DLD1 (cell line): ENCODE data around the gene SEMG2.

Experiments
- in situ Hi-C: cut with HindIII; loops from 2 replicates; pipeline ENCODE4 v1.10.0; 2017; ENCODE audit warnings: low sequenced_read_pairs

The SEMG2 gene, protein sequence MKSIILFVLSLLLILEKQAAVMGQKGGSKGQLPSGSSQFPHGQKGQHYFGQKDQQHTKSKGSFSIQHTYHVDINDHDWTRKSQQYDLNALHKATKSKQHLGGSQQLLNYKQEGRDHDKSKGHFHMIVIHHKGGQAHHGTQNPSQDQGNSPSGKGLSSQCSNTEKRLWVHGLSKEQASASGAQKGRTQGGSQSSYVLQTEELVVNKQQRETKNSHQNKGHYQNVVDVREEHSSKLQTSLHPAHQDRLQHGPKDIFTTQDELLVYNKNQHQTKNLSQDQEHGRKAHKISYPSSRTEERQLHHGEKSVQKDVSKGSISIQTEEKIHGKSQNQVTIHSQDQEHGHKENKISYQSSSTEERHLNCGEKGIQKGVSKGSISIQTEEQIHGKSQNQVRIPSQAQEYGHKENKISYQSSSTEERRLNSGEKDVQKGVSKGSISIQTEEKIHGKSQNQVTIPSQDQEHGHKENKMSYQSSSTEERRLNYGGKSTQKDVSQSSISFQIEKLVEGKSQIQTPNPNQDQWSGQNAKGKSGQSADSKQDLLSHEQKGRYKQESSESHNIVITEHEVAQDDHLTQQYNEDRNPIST

GRCh38 chr20:45221076-45221475 lies at the start of gene SEMG2:
Gene SEMG2 (plus strand): TSS chr20:45221373. CDS start chr20:45221390, 17 bp downstream.
- in situ Hi-C loops = no loop called here

DNA sequence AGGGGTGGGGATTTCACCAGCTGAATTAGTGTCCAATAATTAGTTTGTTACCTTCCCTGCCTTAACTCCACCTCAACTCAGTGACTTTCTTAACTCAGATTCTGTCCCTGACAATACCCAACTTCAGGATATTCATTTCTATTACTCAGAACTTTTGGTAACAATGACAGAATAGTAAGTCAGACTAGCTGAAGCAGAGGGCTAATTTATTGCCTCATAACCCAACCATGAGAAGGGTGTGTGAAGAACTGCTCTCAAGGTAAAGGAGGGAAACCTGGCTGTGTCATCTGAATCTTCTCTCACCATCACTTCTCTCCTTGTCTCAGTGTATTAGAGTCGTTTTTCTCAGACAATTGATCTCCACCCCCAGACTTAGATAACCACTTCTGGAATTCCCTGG lies 47.7 kb upstream of the SEMG2 start:
- in situ Hi-C loops = no loop called here

DNA sequence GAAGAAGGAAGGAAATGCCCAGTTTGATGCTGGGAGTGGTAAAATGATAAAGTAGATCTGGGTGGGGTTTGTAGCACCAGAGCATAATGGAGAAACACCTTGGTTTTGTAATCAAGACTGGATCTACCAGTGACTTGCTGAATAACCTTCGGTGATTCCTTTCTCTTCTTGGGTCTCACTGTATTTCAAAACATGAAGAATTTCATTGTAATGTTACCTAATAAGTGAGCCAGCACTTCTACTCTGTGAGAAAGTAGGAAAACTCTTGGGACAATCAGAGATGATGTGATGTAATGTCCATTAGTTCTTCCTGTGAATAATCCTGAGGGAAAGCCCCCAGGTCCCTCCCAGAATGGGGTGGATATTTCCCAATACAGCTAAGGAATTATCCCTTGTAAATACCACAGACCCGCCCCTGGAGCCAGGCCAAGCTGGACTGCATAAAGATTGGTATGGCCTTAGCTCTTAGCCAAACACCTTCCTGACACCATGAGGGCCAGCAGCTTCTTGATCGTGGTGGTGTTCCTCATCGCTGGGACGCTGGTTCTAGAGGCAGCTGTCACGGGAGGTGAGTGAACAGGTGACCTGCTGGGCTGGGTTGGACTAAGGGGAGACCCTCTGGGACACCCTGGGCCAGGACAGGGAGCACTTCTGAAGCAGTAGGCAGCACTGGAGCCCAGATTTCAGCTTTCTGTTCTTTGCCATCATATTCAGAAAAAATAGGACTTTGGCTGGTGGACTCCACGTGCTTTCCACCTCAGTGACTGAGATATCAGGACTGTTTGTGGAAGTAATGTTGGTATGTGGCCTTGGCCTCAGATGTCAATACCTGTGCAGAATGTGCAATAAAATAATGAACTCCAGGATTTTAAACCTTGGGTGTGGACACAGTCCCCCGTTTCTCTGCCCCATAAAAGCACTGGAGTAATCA lies 46.5 kb upstream of the SEMG2 start, which contains the start of gene PI3:
TSS of gene PI3 (plus strand) at position 469 of the 931 bp plus-strand sequence. CDS start at position 490, 21 bp downstream.
- in situ Hi-C loops = loop anchor here (25.0 kb wide), 1 partner anchor 113 kb away; no protein-coding TSS in a partner anchor

DNA sequence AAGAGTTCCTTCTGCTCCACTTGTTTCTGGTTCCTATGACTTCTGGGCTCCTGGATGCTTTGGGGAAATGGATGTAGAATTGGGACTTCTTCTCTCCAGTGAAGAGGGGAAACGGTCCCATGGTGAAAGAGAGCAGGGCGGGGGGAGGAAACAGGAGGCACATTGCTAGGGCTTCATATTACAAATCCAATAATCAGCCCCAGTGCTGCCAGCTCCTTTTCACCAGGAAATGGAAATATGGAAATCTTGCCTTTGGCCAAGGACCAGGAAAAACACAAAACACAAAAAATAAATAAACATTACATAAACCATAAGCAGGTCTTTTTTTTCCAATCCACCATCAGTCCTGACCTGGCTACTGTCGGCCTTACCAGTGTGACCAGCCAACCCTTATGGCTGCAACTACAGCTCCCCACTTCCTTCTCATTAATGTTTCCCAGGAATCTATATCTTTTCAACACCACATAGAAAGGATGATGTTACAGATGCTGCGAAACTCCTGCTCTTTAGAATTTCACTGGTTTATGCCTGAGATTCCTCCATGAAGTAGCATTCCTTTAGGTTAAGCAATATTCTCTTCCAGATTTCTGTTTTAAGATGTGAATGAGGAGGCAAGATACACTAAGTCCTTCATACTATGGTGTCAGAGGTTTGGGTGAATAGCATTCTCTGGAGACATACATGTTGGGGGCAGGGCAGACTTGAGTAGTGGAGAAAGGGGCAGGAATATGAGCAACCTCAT lies 44.5 kb upstream of the SEMG2 start:
- in situ Hi-C loops = loop anchor here (25.0 kb wide), 1 partner anchor 111 kb away; no protein-coding TSS in a partner anchor

DNA sequence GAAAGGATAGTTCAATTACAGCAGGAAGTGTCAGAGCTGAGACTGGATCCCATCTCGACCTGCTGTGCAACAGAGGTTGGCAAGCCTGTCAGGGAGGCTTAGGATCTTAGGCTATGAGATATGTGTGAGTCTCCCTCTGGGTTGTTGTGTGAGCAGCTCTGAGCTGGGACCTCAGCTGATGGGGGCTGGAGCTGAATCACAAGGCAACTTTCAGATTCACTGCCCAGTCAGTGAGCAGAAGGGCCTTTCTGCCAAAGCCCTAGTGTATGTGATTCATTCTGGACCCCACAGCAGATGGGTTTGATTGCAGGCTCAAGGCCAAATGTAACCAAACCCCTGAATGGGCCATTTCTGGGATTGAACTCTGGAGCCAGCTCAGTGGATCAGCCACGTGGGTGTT lies 42.0 kb upstream of the SEMG2 start:
- in situ Hi-C loops = loop anchor here (25.0 kb wide), 1 partner anchor 108 kb away; no protein-coding TSS in a partner anchor

- in situ Hi-C loops = loop anchor here (25.0 kb wide), 1 partner anchor 106 kb away; no protein-coding TSS in a partner anchor
Observed at GRCh38 chr20:45181639-45182038, 39.5 kb upstream of the SEMG2 start.

DNA sequence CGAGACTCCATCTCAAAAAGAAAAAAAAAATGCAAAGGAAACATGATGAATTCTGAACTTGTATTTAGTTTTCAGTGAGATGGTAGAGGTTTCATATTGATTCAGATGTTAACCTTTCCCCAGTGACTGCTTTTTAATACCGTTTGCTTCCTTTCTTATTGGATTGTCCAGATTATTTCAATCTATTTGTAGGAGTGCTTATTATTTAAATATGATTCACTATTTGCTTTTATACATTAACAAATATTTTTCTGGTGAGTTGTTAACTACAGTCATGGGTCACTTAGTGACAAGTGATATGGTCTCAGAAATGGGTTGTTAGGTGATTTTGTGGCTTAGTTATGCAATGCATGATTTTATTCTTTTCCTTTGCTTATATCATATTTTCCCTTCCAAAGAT lies 38.1 kb upstream of the SEMG2 start:
- in situ Hi-C loops = loop anchor here (25.0 kb wide), 1 partner anchor 104 kb away; no protein-coding TSS in a partner anchor

DNA sequence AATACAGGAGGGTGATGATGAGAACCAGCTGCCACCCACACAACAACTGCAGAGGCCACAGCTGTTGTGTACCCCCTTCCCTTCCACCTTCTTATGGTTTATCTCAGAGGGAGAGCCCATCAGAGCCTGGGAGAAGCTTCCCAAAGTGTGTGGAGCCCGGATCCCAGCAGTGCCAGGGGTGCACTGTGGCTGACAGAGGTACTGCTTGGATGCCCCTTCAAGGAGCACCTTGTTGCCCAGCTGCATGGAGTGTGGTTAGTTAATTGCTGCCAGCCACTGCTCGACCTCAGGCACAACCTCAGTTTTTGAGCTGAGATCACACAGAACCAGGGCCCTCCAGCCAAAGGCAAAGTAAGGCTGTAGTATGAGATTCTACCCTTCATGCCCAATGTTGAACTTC lies 33.5 kb upstream of the SEMG2 start:
- in situ Hi-C loops = loop anchor here (25.0 kb wide), 1 partner anchor 100 kb away; no protein-coding TSS in a partner anchor

DNA sequence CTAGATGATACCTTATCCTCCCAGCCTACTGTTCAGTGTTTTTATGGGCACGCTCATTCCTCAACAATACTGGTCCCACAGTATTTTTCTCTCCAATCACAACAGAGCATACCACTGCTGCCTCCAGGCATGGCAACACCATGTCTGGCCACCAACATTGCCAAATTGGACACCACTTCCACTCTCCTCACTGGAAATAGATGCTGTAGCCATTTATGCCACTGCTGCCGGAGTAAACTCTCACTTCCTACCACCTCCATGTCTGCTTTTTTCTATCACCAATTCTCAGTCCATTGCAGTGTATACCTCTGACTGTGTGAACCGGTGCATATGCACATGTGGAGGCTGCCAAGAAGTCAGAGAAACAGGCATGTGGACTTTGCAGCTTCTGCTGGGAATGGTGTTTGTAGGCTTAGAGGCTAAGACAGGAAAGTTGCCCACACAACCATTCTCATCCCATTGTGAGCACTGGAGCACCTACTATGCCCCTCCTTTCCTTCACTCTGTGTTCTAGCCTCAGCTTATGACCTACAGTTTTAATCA lies 32.0 kb upstream of the SEMG2 start:
- in situ Hi-C loops = loop anchor here (25.0 kb wide), 1 partner anchor 98 kb away; no protein-coding TSS in a partner anchor

GRCh38 chr20:45189861-45190260 lies 31.3 kb upstream of the SEMG2 start:
- in situ Hi-C loops = loop anchor here (25.0 kb wide), 1 partner anchor 97 kb away; no protein-coding TSS in a partner anchor

DNA sequence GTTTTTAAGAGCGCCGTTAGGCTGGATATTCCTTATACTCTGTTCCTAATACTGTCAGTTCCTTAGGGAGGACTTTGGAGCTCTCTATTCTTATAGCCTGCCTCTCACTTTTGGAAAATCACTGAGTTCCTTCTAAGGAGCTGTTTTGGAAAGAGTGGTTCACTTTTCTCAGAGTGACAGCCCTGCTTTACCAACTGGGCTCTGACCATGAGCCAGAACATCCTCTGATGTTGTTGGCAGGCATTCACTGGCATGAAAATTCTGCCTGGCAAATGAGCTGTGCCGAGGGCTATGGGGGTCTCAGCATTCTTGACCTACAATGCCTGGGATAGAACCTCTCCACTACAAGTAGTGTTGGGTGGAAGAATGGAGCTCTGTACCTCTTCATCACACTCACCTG lies 29.2 kb upstream of the SEMG2 start:
- in situ Hi-C loops = loop anchor here (25.0 kb wide), 1 partner anchor 95 kb away; no protein-coding TSS in a partner anchor

- in situ Hi-C loops = loop anchor here (25.0 kb wide), 1 partner anchor 94 kb away; no protein-coding TSS in a partner anchor
Observed at GRCh38 chr20:45193331-45193730, 27.8 kb upstream of the SEMG2 start.

GRCh38 chr20:45206725-45207124 lies 14.4 kb upstream of the SEMG2 start, which contains the start of gene SEMG1:
Gene SEMG1 (plus strand): TSS chr20:45207033. CDS start chr20:45207054, 21 bp downstream.
- in situ Hi-C loops = no loop called here

DNA sequence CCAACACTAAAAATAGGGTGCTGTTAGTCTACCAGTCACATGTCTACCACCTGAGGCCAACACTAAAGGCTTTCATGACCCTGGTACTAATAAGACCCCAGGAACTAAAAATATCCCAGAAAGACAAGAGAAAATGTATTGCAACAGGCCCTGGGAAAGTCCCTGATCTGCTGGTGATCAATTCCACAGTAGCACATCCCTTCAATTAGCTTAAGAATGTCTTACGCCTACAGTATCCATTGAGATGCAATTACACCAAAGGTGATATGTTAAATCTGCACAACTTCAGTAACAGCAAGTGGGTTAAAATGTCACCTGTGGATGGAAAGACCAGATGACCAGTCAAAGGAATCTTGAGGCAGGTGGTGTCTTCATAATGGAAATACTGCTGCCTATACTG lies 11.2 kb upstream of the SEMG2 start:
- in situ Hi-C loops = no loop called here

DNA sequence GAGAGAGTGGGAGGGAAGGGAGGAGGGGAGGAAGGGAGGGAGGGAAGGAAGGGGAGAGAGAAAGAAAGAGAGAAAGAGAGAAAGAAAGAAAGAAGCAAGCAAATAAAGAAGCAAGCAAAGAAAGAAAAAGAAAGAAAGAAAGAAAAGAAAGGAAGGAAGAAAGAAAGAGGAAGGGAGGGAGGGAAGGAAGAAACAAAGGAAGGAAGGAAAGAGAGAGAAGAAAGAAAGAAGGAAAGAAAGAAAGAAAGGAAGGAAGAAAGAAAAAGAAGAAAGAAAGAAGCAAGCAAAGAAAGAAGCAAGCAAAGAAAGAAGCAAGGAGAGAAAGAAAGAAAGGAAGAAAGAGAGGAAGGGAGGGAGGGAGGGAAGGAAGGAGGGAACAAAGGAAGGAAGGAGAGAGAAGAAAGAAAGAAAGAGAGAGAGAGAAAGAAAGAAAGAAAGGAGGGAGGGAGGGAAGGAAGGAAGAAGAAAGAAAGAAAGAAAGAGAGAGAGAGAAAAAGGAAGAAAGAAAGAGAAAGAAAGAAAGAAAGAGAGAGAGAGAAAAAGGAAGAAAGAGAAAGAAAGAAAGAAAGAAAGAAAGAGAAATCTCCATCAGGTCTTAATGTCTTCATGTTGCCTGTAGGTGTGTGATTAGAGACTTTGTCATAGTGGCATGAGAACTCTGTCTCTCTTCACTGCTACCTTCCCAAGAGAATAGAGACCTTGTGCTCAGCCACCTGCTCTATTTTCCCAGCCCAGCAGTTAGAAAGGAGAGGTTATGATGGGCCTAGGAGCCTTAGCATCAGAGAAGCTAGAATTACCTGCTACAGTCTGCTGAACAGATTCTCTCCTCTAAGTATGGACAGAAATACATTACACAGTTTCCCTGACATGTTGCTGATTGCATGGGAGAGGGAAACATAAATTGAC lies 9.4 kb upstream of the SEMG2 start:
- in situ Hi-C loops = no loop called here

- in situ Hi-C loops = no loop called here
Observed at GRCh38 chr20:45212836-45213235, 8.3 kb upstream of the SEMG2 start.

DNA sequence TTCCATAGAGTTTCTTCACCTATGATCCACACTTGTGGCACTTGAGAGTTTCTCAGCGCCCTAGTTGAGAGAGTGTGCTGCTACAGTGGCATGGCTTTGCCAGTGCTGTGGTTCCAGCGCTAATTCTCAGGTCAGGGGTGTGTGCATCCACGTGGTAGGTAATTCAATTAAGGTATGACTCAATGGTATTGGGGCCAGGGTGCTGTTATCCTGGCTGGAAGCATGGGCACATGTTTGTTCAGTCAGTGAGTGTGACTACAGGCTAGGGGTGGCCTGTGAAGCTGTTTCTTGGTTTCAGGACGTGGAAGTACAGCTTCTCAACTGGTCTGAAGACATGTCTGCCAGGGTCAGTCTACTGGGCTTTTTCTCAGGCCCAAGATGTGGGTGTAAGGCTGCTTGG lies 3.0 kb upstream of the SEMG2 start:
- in situ Hi-C loops = no loop called here

DNA sequence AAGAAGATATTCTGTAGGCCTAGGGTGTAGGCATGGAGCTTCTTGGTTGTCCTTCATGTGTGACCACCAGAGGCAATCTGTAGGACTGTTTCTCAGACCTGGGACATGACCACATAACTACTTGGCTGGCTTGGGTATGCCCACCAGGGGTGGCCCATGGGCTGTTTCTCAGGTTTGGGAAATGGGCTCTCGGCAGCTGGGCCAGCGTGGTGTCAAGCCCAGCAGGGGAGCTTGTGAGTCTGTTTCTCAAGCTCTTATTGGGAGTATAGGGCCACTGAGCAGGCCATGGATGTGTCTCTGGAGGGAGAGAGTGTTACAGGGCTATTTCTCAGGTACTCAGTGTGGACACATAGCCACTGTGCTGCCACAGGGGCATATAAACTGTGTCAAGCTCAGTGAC lies 2.5 kb upstream of the SEMG2 start:
- in situ Hi-C loops = no loop called here
